Mononuclear cell (primary cell): ENCODE results near the gene OR13G1. TPM values are rescaled to one million over a fixed set of nuclear protein-coding genes. Genes with fewer than 3 reads are reported as not detected.
A peak's percentile ranks its signal among the peaks of the same experiment; 100 is the strongest.
"Not testable (repeated sequence)": the region's sequence is repeated elsewhere in the genome, so short reads cannot be mapped to it uniquely, and the experiment has no call there.

ENCODE experiments used
- H3K27me3 ChIP-seq: 2 replicates; pipeline ENCODE4 v1.6.0; 2011; ENCODE audit warnings: low read length, control low read depth; ENCODE audit not compliant: insufficient read depth
- H3K4me1 ChIP-seq: 2 replicates; pipeline ENCODE4 v1.5.1; 2011; ENCODE audit warnings: mild to moderate bottlenecking, low read length, control low read depth; ENCODE audit not compliant: insufficient read depth
- H3K4me3 ChIP-seq: 2 replicates; pipeline ENCODE4 v1.5.1; 2011; ENCODE audit warnings: mild to moderate bottlenecking, low read length, moderate library complexity
- H3K9me3 ChIP-seq: 2 replicates; pipeline ENCODE4 v1.5.1; 2011; ENCODE audit warnings: low read depth, mild to moderate bottlenecking, control low read depth, low read length
- total RNA-seq: library from RNA; depleted of rRNA; stranded (reverse); fragments of >200 nt; gene quantifications from one replicate; pipeline ENCODE4 v1.2.3, GENCODE V29; 2012

Gene OR13G1, protein sequence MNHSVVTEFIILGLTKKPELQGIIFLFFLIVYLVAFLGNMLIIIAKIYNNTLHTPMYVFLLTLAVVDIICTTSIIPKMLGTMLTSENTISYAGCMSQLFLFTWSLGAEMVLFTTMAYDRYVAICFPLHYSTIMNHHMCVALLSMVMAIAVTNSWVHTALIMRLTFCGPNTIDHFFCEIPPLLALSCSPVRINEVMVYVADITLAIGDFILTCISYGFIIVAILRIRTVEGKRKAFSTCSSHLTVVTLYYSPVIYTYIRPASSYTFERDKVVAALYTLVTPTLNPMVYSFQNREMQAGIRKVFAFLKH
- total RNA-seq = 0.21 TPM

DNA sequence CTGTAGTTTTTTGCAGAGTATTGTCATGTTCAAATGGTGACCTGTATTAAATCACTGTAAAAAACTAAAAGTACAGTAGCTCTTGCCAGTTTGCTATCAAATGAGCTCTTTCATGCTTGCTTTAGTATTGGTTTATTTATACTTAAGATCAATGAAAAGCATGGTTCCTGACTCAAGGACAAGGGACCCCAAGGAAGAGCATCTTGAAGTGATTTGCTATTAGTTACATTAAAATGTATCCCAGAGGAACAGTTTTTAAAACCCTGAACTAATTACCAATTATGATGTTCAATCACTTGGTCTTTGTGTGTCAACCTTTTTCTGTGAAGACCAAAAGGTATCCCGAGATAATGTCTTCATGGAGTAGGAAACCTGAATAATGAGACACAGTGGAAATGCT, at the start of gene OR13G1:
Gene OR13G1, minus strand, starts transcription at position 101 of the 400 bp plus-strand sequence. CDS start 6,698 bp downstream, outside the sequence.
- Histone ChIP-seq H3K27me3 (no peaks in the 10 kb centered on the region), H3K9me3 (no peaks in the 10 kb centered on the region), H3K4me1 (no peaks in the 10 kb centered on the region), H3K4me3 (no peak within 1 kb of the TSS)

DNA sequence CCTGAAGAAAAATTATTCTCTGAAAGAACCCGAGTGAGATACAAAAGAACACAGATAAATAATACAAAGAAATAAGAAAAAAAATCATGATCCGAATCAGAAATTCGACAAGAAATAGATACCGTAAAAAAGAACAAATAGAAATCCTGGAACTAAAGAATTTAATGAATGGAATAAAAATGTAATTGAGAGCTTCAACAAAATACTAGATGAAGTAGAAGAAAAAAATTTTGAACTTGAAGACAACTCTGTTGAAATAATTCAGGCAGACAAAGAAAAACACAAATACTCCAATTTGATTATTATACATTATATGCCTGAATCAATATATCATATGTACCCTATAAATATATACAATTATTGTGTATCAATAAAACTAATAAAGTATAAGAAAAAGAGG, 41.7 kb upstream of the OR13G1 start:
- peaks cover 9% of the 10 kb centered on the region for H3K9me3 ChIP-seq
- no peaks in the 10 kb centered on the region for H3K27me3 ChIP-seq
- H3K4me3 ChIP-seq = no peak overlapping the region
- no peaks in the 10 kb centered on the region for H3K4me1 ChIP-seq

DNA sequence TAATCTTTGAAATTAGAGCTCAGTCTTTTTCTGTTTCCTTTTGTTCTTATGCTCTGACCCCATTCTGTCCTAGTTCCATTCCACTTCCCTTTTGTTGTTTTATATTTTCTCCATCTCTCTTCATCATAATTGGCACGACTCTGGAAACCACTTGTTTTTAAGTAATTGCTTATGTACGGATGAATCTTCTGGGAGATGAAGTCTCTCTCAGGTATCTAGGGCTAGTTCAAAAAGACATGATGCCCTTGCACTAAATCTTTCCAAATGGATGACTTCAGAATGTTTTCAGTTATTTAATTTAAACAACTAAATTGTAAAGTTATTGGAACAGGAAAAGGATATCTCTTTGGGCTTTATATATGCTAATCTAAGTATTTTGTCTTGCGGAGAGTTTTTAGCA, 37.0 kb upstream of the OR13G1 start, which contains the start of gene OR6F1:
Gene OR6F1, minus strand, starts transcription at position 101 of the 400 bp plus-strand sequence. CDS start 3,891 bp downstream, outside the sequence.
- H3K9me3 ChIP-seq = peaks cover 9% of the 10 kb centered on the region
- H3K4me3 ChIP-seq = no peak within 1 kb of the TSS
- H3K4me1 ChIP-seq = no peaks in the 10 kb centered on the region
- no peaks in the 10 kb centered on the region for H3K27me3 ChIP-seq

GRCh38 chr1:247713753-247714152, 34.2 kb upstream of the OR13G1 start:
- Histone ChIP-seq H3K4me3 (no peak overlapping the region), H3K9me3 (no peaks in the 10 kb centered on the region), H3K27me3 (no peaks in the 10 kb centered on the region), H3K4me1 (no peaks in the 10 kb centered on the region)

GRCh38 chr1:247710681-247711080, 31.1 kb upstream of the OR13G1 start:
- H3K4me1 ChIP-seq, H3K4me3 ChIP-seq, H3K27me3 ChIP-seq, H3K9me3 ChIP-seq: not testable (repeated sequence)

GRCh38 chr1:247701338-247701737, 21.8 kb upstream of the OR13G1 start:
- H3K4me1 ChIP-seq = no peaks in the 10 kb centered on the region
- no peaks in the 10 kb centered on the region for H3K9me3 ChIP-seq
- no peak overlapping the region for H3K4me3 ChIP-seq
- no peaks in the 10 kb centered on the region for H3K27me3 ChIP-seq

GRCh38 chr1:247681288-247681897, 1.9 kb upstream of the OR13G1 start:
- Histone ChIP-seq H3K27me3 (no peaks in the 10 kb centered on the region), H3K9me3 (no peaks in the 10 kb centered on the region), H3K4me3 (no peak overlapping the region), H3K4me1 (no peaks in the 10 kb centered on the region)

GRCh38 chr1:247680171-247680570, 632 bp upstream of the OR13G1 start:
- Histone ChIP-seq H3K4me1 (no peaks in the 10 kb centered on the region), H3K4me3 (no peak overlapping the region), H3K9me3 (no peaks in the 10 kb centered on the region), H3K27me3 (no peaks in the 10 kb centered on the region)

DNA sequence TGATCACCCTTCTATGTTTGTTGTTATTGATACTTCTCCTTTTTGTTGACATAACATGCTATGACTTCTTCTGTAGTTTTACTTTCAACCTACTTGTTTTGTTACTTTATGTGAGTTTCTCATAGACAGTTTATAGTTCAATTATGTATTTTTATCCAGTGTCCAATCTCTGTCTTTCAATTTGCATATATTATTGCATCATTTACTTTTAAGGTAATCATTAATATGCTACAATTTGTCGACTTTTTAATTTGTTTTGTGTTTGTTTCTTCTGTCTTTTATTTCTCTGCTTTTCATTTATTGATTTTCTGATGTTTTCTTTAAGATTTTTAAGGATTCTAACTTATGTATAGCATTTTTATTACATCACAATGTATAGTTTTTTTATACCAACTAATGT, 10.3 kb downstream of the OR13G1 start:
- Histone ChIP-seq H3K4me3 (no peak overlapping the region), H3K9me3 (peaks cover 5% of the 10 kb centered on the region)

GRCh38 chr1:247656221-247656875, 23.2 kb downstream of the OR13G1 start:
- H3K9me3 ChIP-seq = peaks cover 4% of the 10 kb centered on the region
- H3K27me3 ChIP-seq = no peaks in the 10 kb centered on the region
- H3K4me3 ChIP-seq = no peak overlapping the region
- H3K4me1 ChIP-seq = no peaks in the 10 kb centered on the region

More for the DNA sequence above, 10.3 kb downstream of the OR13G1 start:
- Histone ChIP-seq H3K27me3 (no peaks in the 10 kb centered on the region), H3K4me1 (no peaks in the 10 kb centered on the region)

- no peaks in the 10 kb centered on the region for H3K9me3 ChIP-seq
- no peak overlapping the region for H3K4me3 ChIP-seq
- H3K4me1 ChIP-seq = no peaks in the 10 kb centered on the region
- no peaks in the 10 kb centered on the region for H3K27me3 ChIP-seq
Observed at GRCh38 chr1:247653040-247653439, 26.5 kb downstream of the OR13G1 start.

- no peak overlapping the region for H3K4me3 ChIP-seq
- H3K9me3 ChIP-seq = no peaks in the 10 kb centered on the region
- H3K4me1 ChIP-seq = no peaks in the 10 kb centered on the region
Observed at GRCh38 chr1:247647864-247648263, 31.7 kb downstream of the OR13G1 start.

DNA sequence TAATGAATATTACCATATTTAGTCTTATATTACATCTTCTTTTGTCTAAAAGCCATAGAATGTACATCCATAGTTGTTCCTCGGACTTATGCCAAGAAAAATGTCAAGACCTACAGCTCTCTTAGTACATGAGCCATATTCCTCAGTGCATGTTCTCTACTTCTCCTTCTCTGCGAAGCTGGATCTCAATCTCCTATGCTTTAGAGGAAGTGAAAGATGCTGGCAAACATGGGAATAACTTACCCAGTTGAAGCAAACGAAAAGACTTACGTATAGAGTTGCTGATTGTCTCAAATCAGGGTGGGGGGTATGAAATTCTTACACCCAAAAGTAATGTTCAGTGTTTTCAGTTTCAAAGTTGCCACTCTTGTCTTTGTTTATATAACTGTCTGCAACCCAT, 32.7 kb downstream of the OR13G1 start:
- no peaks in the 10 kb centered on the region for H3K4me1 ChIP-seq
- no peaks in the 10 kb centered on the region for H3K9me3 ChIP-seq
- no peaks in the 10 kb centered on the region for H3K27me3 ChIP-seq
- H3K4me3 ChIP-seq = no peak overlapping the region

More at GRCh38 chr1:247647864-247648263, 31.7 kb downstream of the OR13G1 start:
- no peaks in the 10 kb centered on the region for H3K27me3 ChIP-seq

DNA sequence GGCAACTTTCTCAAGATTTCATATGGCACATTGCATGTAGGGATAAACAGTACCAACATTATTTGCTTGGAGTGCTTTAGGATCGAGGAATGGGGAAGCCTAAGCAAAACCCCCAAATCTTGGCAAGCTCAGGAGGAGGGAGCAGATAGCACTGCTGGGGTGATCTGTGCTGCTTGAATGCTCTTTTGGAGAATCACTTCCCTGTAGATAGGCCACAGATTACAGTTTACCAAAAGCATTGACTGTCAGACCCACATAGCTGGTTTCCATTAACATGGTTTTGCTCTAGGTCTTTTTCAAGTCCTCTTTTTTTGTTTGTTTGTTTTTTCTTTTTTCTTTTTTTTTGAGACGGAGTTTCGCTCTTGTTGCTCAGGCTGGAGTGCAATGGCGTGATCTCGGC, 36.8 kb downstream of the OR13G1 start:
- Histone ChIP-seq H3K9me3 (no peaks in the 10 kb centered on the region), H3K27me3 (no peaks in the 10 kb centered on the region), H3K4me3 (no peak overlapping the region), H3K4me1 (peaks cover 3% of the 10 kb centered on the region)

DNA sequence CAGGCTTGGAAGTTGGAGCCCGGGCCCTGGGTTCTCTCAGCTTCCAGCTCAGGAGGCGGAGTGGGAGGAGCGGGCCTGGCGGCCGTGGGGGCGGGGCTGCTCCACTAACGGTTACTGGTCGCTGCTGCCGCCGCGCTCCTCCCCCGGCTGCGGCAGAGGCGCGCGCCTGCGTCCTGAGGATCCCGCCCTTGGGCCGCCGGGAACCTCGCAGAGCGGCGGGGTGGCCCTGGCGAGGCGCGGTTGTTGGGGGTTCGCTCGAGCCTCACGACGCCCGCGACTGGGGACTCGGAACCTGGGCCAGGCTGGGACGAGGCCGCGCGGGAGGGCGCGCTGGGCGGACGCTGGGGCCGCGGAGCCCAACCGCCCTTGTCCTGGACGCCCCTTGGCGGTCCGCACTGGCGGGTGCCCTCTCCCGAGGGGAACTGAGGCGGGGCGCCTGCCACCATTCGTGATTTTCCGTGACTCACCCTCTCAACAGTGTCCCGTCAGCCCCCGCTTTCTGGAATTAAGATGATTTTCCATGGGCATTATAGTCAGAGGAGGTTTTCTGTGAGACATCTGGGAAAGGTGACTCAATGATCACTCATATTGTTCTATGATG, 40.1 kb downstream of the OR13G1 start:
- H3K4me3 ChIP-seq = peak overlapping the region; percentile 27
- no peaks in the 10 kb centered on the region for H3K9me3 ChIP-seq
- H3K4me1 ChIP-seq = peaks cover 3% of the 10 kb centered on the region
- no peaks in the 10 kb centered on the region for H3K27me3 ChIP-seq
